Measurements from ENCODE around the gene GABRA5. TPM values are rescaled to one million over a fixed set of nuclear protein-coding genes. Genes with fewer than 3 reads are reported as not detected.

The GABRA5 gene
- total RNA-seq, 2 donors from 2014 or later, result 3.8 to 4.4 TPM

DNA sequence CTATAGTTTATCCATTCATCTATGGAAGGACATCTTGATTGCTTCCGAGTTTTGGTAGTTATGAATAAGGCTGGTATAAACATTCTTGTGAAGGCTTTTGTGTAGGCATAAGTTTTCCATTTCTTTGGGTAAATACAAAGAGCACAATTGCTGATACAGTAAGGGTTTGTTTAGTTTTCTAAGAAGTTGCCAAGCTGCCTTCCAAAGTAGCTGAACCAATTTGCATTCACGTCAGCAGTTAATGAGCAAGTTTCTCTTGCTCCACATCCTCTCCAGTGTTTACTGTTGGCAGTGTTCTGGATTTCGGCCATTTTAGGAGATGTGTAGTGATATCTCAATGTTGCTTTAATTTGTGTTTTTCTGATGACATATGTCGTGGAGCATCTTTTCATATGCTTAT lies 34.2 kb downstream of the GABRA5 start:
- Histone ChIP-seq H3K27ac (ENCODE audit: low read depth, low read length) (no peak overlapping the region), H3K4me1 (ENCODE audit: control insufficient read depth, insufficient read depth, low read length) (no peaks in the 10 kb centered on the region), H3K4me3 (ENCODE audit: low read length) (no peak overlapping the region), H3K9me3 (ENCODE audit: control insufficient read depth, low read length) (peaks cover 40% of the 10 kb centered on the region), H3K27me3 (ENCODE audit: control insufficient read depth, insufficient read depth, low read length, poor library complexity, severe bottlenecking) (no peaks in the 10 kb centered on the region), H3K36me3 (ENCODE audit: control insufficient read depth, insufficient read depth, low read length) (no peaks in the 10 kb centered on the region), H3K9ac (ENCODE audit: extremely low read depth, low read length, poor library complexity, severe bottlenecking) (no peak overlapping the region)
- H3K4me1 Mint-ChIP-seq, result no peaks in the 10 kb centered on the region
- 93 to 94% methylated on average over 3 to 4 of the region's 4 CpGs for WGBS, 2 experiments (ENCODE audit: insufficient coverage in 1 of 2, insufficient read length in 1 of 2)
- H3K9me3 Mint-ChIP-seq, result peaks cover 37% of the 10 kb centered on the region
- no peak for TF ChIP-seq CTCF (conservative IDR thresholded peaks at IDR 0.05)
- no peaks in the 10 kb centered on the region for H3K27me3 Mint-ChIP-seq (ENCODE audit: insufficient read depth)
- no peak overlapping the region for H3K27ac Mint-ChIP-seq
- no peaks in the 10 kb centered on the region for H3K36me3 Mint-ChIP-seq (ENCODE audit: low read depth)
- H3K4me3 Mint-ChIP-seq, result no peak overlapping the region
- DNase-seq, result no peak

- no peaks in the 10 kb centered on the region for H3K4me1 Mint-ChIP-seq
- peaks cover 3% of the 10 kb centered on the region for H3K36me3 Mint-ChIP-seq (ENCODE audit: low read depth)
- no peak overlapping the region for H3K27ac Mint-ChIP-seq
- H3K4me3 Mint-ChIP-seq, result no peak overlapping the region
- no peaks in the 10 kb centered on the region for H3K27me3 ChIP-seq (ENCODE audit: control insufficient read depth, insufficient read depth, low read length, poor library complexity, severe bottlenecking)
- peaks cover 4% of the 10 kb centered on the region for H3K9me3 ChIP-seq (ENCODE audit: control insufficient read depth, low read length)
- no peaks in the 10 kb centered on the region for H3K4me1 ChIP-seq (ENCODE audit: control insufficient read depth, insufficient read depth, low read length)
- no peak for TF ChIP-seq CTCF (conservative IDR thresholded peaks at IDR 0.05)
- no peak overlapping the region for H3K4me3 ChIP-seq (ENCODE audit: low read length)
- no peak overlapping the region for H3K9ac ChIP-seq (ENCODE audit: extremely low read depth, low read length, poor library complexity, severe bottlenecking)
- no peaks in the 10 kb centered on the region for H3K27me3 Mint-ChIP-seq (ENCODE audit: insufficient read depth)
- H3K36me3 ChIP-seq (ENCODE audit: control insufficient read depth, insufficient read depth, low read length), result no peaks in the 10 kb centered on the region
- H3K9me3 Mint-ChIP-seq, result peaks cover 2% of the 10 kb centered on the region
- DNase-seq, result no peak
- WGBS, 2 experiments (ENCODE audit: insufficient coverage in 1 of 2, insufficient read length in 1 of 2), result 89 to 92% methylated on average over 3 to 4 of the region's 4 CpGs
- no peak overlapping the region for H3K27ac ChIP-seq (ENCODE audit: low read depth, low read length)
These were observed 43.9 kb downstream of the GABRA5 start for GRCh38 chr15:26910715-26911114.

DNA sequence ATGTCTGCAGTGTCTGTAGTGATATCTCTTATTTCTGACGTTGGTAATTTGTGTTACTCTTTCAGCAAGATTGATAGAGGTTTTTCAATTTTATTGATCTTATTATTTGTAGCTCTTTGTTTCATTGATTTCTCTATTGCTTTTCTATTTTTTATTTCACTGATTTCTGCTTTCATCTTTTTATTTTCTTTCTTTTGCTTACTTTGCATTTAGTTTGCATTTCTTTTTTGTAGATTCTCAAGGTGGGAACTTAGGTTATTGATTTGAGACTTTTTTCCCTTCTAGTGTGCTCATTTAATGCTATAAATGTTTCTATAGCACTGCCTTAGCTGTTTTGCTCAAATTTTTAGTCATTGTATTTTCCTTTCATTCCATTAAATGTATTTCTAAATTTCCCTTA lies 54.6 kb downstream of the GABRA5 start:
- Mint-ChIP-seq H3K4me1 (no peaks in the 10 kb centered on the region), H3K27ac (no peak overlapping the region), H3K36me3 (ENCODE audit: low read depth) (peaks cover 10% of the 10 kb centered on the region), H3K4me3 (no peak overlapping the region), H3K27me3 (ENCODE audit: insufficient read depth) (no peaks in the 10 kb centered on the region), H3K9me3 (peaks cover 13% of the 10 kb centered on the region)
- Histone ChIP-seq H3K9ac (ENCODE audit: extremely low read depth, low read length, poor library complexity, severe bottlenecking) (no peak overlapping the region), H3K9me3 (ENCODE audit: control insufficient read depth, low read length) (peaks cover 9% of the 10 kb centered on the region), H3K27ac (ENCODE audit: low read depth, low read length) (no peak overlapping the region), H3K36me3 (ENCODE audit: control insufficient read depth, insufficient read depth, low read length) (no peaks in the 10 kb centered on the region), H3K4me1 (ENCODE audit: control insufficient read depth, insufficient read depth, low read length) (no peaks in the 10 kb centered on the region), H3K27me3 (ENCODE audit: control insufficient read depth, insufficient read depth, low read length, poor library complexity, severe bottlenecking) (no peaks in the 10 kb centered on the region), H3K4me3 (ENCODE audit: low read length) (no peak overlapping the region)
- DNase-seq, result no peak
- TF ChIP-seq CTCF (conservative IDR thresholded peaks at IDR 0.05), result no peak
- WGBS, 2 experiments (ENCODE audit: insufficient coverage in 1 of 2, insufficient read length in 1 of 2), result 71% methylated on average over 1 of the region's 1 CpG; no CpG with 5 or more reads in 1 of the 2 experiments

All from endodermal cell (in vitro differentiated cells).